Measurements from ENCODE around the gene MARCHF3. TPM values are rescaled to one million over a fixed set of nuclear protein-coding genes. Genes with fewer than 3 reads are reported as not detected.
A peak's percentile ranks its signal among the peaks of the same experiment; 100 is the strongest.
"Not testable (repeated sequence)": the region's sequence is repeated elsewhere in the genome, so short reads cannot be mapped to it uniquely, and the experiment has no call there.

The MARCHF3 gene
- total RNA-seq, 2 donors from 2014 or later = 19.2 to 46.2 TPM

- ATAC-seq = no peak
- Mint-ChIP-seq H3K4me3 (no peak overlapping the region), H3K27ac (no peak overlapping the region), H3K27me3 (no peaks in the 10 kb centered on the region), H3K36me3 (no peaks in the 10 kb centered on the region), H3K9me3 (no peaks in the 10 kb centered on the region), H3K4me1 (ENCODE audit: low read depth in 2 of 2) (peaks cover 29 to 50% of the 10 kb centered on the region in 2 donors)
- DNase-seq (ENCODE audit: low spot score) = no peak
Measured at GRCh38 chr5:127014573-127014972, 15.8 kb downstream of the MARCHF3 start.

- Mint-ChIP-seq H3K27me3 (no peaks in the 10 kb centered on the region), H3K9me3 (no peaks in the 10 kb centered on the region), H3K27ac (peak overlapping the region in 1 of 2 donors; percentile 77), H3K4me1 (ENCODE audit: low read depth in 2 of 2) (peaks cover 30 to 49% of the 10 kb centered on the region in 2 donors), H3K36me3 (no peaks in the 10 kb centered on the region), H3K4me3 (no peak overlapping the region)
- ATAC-seq = no peak
- no peak for DNase-seq (ENCODE audit: low spot score)
Measured at GRCh38 chr5:127013407-127013806, 17.0 kb downstream of the MARCHF3 start.

- no peak for DNase-seq (ENCODE audit: low spot score)
- no peaks in the 10 kb centered on the region for H3K27me3 Mint-ChIP-seq
- no peak for ATAC-seq
- H3K4me3 Mint-ChIP-seq = no peak overlapping the region
- H3K9me3 Mint-ChIP-seq = no peaks in the 10 kb centered on the region
- H3K27ac Mint-ChIP-seq = peak overlapping the region in 1 of 2 donors; percentile 77
- H3K36me3 Mint-ChIP-seq = no peaks in the 10 kb centered on the region
- H3K4me1 Mint-ChIP-seq (ENCODE audit: low read depth in 2 of 2) = peaks cover 30 to 50% of the 10 kb centered on the region in 2 donors
Measured at GRCh38 chr5:127012916-127013315, 17.4 kb downstream of the MARCHF3 start.

- Mint-ChIP-seq H3K9me3 (no peaks in the 10 kb centered on the region), H3K36me3 (no peaks in the 10 kb centered on the region), H3K4me3 (no peak overlapping the region), H3K27ac (peak overlapping the region; percentile 32 to 77), H3K27me3 (no peaks in the 10 kb centered on the region), H3K4me1 (ENCODE audit: low read depth in 2 of 2) (peaks cover 30 to 50% of the 10 kb centered on the region in 2 donors)
- no peak for DNase-seq (ENCODE audit: low spot score)
- ATAC-seq = peak; percentile 64 to 90
Measured at GRCh38 chr5:127011961-127012644, 18.3 kb downstream of the MARCHF3 start.

GRCh38 chr5:127011153-127011552 is 19.2 kb downstream of the MARCHF3 start:
- no peak overlapping the region for H3K4me3 Mint-ChIP-seq
- peaks cover 30 to 47% of the 10 kb centered on the region in 2 donors for H3K4me1 Mint-ChIP-seq (ENCODE audit: low read depth in 2 of 2)
- no peak for ATAC-seq
- peak overlapping the region in 1 of 2 donors; percentile 77 for H3K27ac Mint-ChIP-seq
- no peaks in the 10 kb centered on the region for H3K36me3 Mint-ChIP-seq
- no peak for DNase-seq (ENCODE audit: low spot score)
- no peaks in the 10 kb centered on the region for H3K9me3 Mint-ChIP-seq
- H3K27me3 Mint-ChIP-seq = no peaks in the 10 kb centered on the region

GRCh38 chr5:127010362-127010761 is 20.0 kb downstream of the MARCHF3 start:
- Mint-ChIP-seq H3K36me3 (no peaks in the 10 kb centered on the region), H3K27me3 (no peaks in the 10 kb centered on the region), H3K27ac (peak overlapping the region in 1 of 2 donors; percentile 26), H3K9me3 (no peaks in the 10 kb centered on the region), H3K4me3 (no peak overlapping the region), H3K4me1 (ENCODE audit: low read depth in 2 of 2) (peaks cover 30 to 47% of the 10 kb centered on the region in 2 donors)
- ATAC-seq = no peak
- DNase-seq (ENCODE audit: low spot score) = no peak

GRCh38 chr5:127009784-127010183 is 20.6 kb downstream of the MARCHF3 start:
- Mint-ChIP-seq H3K4me3 (no peak overlapping the region), H3K9me3 (no peaks in the 10 kb centered on the region), H3K36me3 (no peaks in the 10 kb centered on the region), H3K4me1 (ENCODE audit: low read depth in 2 of 2) (peaks cover 30 to 43% of the 10 kb centered on the region in 2 donors), H3K27me3 (no peaks in the 10 kb centered on the region), H3K27ac (peak overlapping the region in 1 of 2 donors; percentile 72)
- no peak for DNase-seq (ENCODE audit: low spot score)
- no peak for ATAC-seq

- no peak overlapping the region for H3K4me3 Mint-ChIP-seq
- ATAC-seq (no peak), DNase-seq (ENCODE audit: low spot score) (no peak)
- H3K9me3 Mint-ChIP-seq = no peaks in the 10 kb centered on the region
- peaks cover 19 to 30% of the 10 kb centered on the region in 2 donors for H3K4me1 Mint-ChIP-seq (ENCODE audit: low read depth in 2 of 2)
- no peaks in the 10 kb centered on the region for H3K36me3 Mint-ChIP-seq
- no peaks in the 10 kb centered on the region for H3K27me3 Mint-ChIP-seq
- no peak overlapping the region for H3K27ac Mint-ChIP-seq
Measured at GRCh38 chr5:127008300-127008975, 21.9 kb downstream of the MARCHF3 start.

- Mint-ChIP-seq H3K4me1 (ENCODE audit: low read depth in 2 of 2) (peaks cover 12 to 25% of the 10 kb centered on the region in 2 donors), H3K27ac (no peak overlapping the region), H3K27me3 (no peaks in the 10 kb centered on the region), H3K36me3 (no peaks in the 10 kb centered on the region), H3K9me3 (no peaks in the 10 kb centered on the region), H3K4me3 (no peak overlapping the region)
- no peak for ATAC-seq
- no peak for DNase-seq (ENCODE audit: low spot score)
Measured at GRCh38 chr5:127007522-127007921, 22.8 kb downstream of the MARCHF3 start.

- DNase-seq (ENCODE audit: low spot score) (no peak), ATAC-seq (no peak)
- Mint-ChIP-seq H3K27me3 (no peaks in the 10 kb centered on the region), H3K4me3 (no peak overlapping the region), H3K9me3 (no peaks in the 10 kb centered on the region), H3K4me1 (ENCODE audit: low read depth in 2 of 2) (peaks cover 6 to 23% of the 10 kb centered on the region in 2 donors), H3K27ac (no peak overlapping the region), H3K36me3 (no peaks in the 10 kb centered on the region)
Measured at GRCh38 chr5:127006744-127007143, 23.6 kb downstream of the MARCHF3 start.

- peaks cover 4 to 19% of the 10 kb centered on the region in 2 donors for H3K4me1 Mint-ChIP-seq (ENCODE audit: low read depth in 2 of 2)
Measured at GRCh38 chr5:127005282-127005681, 25.1 kb downstream of the MARCHF3 start.

GRCh38 chr5:127004721-127005120 is 25.6 kb downstream of the MARCHF3 start:
- H3K9me3 Mint-ChIP-seq = no peaks in the 10 kb centered on the region
- no peak for ATAC-seq
- H3K36me3 Mint-ChIP-seq = no peaks in the 10 kb centered on the region
- no peak overlapping the region for H3K27ac Mint-ChIP-seq
- H3K4me1 Mint-ChIP-seq (ENCODE audit: low read depth in 2 of 2) = peaks cover 3 to 16% of the 10 kb centered on the region in 2 donors
- no peak overlapping the region for H3K4me3 Mint-ChIP-seq
- no peaks in the 10 kb centered on the region for H3K27me3 Mint-ChIP-seq
- no peak for DNase-seq (ENCODE audit: low spot score)

More at GRCh38 chr5:127005282-127005681, 25.1 kb downstream of the MARCHF3 start:
- H3K4me3 Mint-ChIP-seq; H3K9me3 Mint-ChIP-seq; H3K27me3 Mint-ChIP-seq; ATAC-seq; H3K36me3 Mint-ChIP-seq; H3K27ac Mint-ChIP-seq; DNase-seq (ENCODE audit: low spot score): not testable (repeated sequence)

- no peak for ATAC-seq
- Mint-ChIP-seq H3K27ac (no peak overlapping the region), H3K36me3 (no peaks in the 10 kb centered on the region)
Measured at GRCh38 chr5:127003798-127004495, 26.4 kb downstream of the MARCHF3 start.

GRCh38 chr5:127002390-127002789 is 28.0 kb downstream of the MARCHF3 start:
- H3K9me3 Mint-ChIP-seq = no peaks in the 10 kb centered on the region
- no peak overlapping the region for H3K27ac Mint-ChIP-seq
- H3K27me3 Mint-ChIP-seq = no peaks in the 10 kb centered on the region
- no peak for ATAC-seq
- no peak for DNase-seq (ENCODE audit: low spot score)
- H3K4me1 Mint-ChIP-seq (ENCODE audit: low read depth in 2 of 2) = peaks cover 0 to 16% of the 10 kb centered on the region in 2 donors
- no peak overlapping the region for H3K4me3 Mint-ChIP-seq
- no peaks in the 10 kb centered on the region for H3K36me3 Mint-ChIP-seq

More at GRCh38 chr5:127003798-127004495, 26.4 kb downstream of the MARCHF3 start:
- H3K4me3 Mint-ChIP-seq = no peak overlapping the region
- no peaks in the 10 kb centered on the region for H3K27me3 Mint-ChIP-seq
- peaks cover 0 to 12% of the 10 kb centered on the region in 2 donors for H3K4me1 Mint-ChIP-seq (ENCODE audit: low read depth in 2 of 2)
- DNase-seq (ENCODE audit: low spot score) = no peak
- H3K9me3 Mint-ChIP-seq = no peaks in the 10 kb centered on the region

Measured in natural killer cell treated with Interleukin-12 subunit alpha and Interleukin-12 subunit beta and Interleukin-15 and Interleukin-18, amount 100 ng/mL, for 72 hours (primary cell).